ENCODE measurements around the gene FRYL.
"Not testable (repeated sequence)": the region's sequence is repeated elsewhere in the genome, so short reads cannot be mapped to it uniquely, and the experiment has no call there.

FRYL gene

DNA sequence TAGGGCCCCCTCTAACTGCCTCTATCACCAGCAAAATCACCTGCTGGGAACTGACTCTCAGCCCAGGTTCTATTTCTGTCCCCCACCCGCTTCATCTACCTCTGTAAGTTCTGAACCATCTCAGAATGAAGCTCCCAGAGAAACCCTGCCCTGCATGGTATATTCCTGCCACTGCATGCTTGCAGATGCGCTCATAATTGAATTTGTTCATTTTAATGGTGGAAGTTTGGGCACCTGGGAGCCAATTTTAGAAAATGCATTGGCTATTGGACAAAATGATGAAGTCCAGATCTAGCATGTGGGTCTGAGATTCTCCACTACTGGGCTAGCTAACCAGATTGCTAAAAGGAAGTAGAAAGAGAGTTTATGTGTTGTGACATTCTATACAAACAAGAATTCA lies 325.5 kb downstream of the FRYL start:
- no peak overlapping the region for H3K4me3 ChIP-seq (ENCODE audit: low read depth, low read length)

DNA sequence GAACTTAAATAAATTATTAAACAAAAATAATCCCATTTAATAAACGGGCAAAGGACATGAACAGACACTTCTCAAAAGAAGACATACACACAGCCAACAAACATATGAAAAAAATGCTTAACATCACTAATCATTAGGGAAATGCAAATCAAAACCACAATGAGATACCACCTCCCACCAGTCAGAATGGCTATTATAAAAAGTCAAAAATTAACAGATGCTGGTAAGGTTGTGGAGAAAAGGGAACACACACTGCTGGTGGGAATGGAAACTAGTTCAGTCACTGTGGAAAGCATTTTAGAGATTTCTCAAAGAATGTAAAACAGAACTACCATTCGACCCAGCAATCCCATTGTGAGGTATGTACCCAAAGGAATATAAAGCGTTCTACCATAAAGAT lies 328.4 kb downstream of the FRYL start:
- not testable (repeated sequence) for H3K4me3 ChIP-seq (ENCODE audit: low read depth, low read length)

DNA sequence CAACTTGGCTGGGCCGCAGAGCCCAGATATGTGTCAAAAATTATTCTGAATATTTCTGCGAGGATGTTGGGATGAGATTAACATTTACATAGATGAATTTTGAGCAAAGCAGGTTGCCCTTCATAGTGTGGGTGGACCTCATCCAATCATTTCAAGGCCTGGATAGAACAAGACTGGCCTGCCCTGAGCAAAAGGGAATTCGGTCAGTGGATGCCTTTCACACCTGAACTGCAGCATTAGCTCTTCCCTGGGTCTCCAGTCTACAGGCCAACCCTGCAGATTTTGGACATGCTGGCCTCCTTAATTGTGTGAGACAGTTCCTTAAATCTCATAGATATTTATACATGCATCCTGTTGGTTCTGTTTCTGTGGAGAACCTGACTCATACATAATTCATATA lies 329.3 kb downstream of the FRYL start:
- H3K4me3 ChIP-seq (ENCODE audit: low read depth, low read length), result no peak overlapping the region

GRCh38 chr4:48449151-48449550 lies 330.9 kb downstream of the FRYL start:
- no peak overlapping the region for H3K4me3 ChIP-seq (ENCODE audit: low read depth, low read length)

All from iPS-11a (cell line).